Testis (tissue), 3 donors: ENCODE measurements around the gene DPP6. TPM values are rescaled to one million over a fixed set of nuclear protein-coding genes. Genes with fewer than 3 reads are reported as not detected.

Experiments used
- DNase-seq: peaks from one replicate; pipeline ENCODE4 v3.0.0-alpha.2; 2019
- H3K27ac ChIP-seq, 2 donors: fragments of 200-600 bp; sonication (generic); one replicate each; pipeline ENCODE4 v1.5.1; 2019
- H3K27me3 ChIP-seq: fragments of 200-600 bp; sonication (generic); one replicate; pipeline ENCODE4 v1.5.1; 2019
- H3K36me3 ChIP-seq: fragments of 200-600 bp; sonication (generic); one replicate; pipeline ENCODE4 v1.5.1; 2017; ENCODE audit warnings: low read depth; ENCODE audit errors: missing control alignments
- H3K4me1 ChIP-seq: fragments of 200-600 bp; sonication (generic); one replicate; pipeline ENCODE4 v1.5.1; 2019
- H3K4me3 ChIP-seq, 2 donors: fragments of 200-600 bp; sonication (generic); one replicate each; pipeline ENCODE4 v1.5.1; 2017 to 2019
- H3K9me3 ChIP-seq: fragments of 200-600 bp; sonication (generic); one replicate; pipeline ENCODE4 v1.5.1; 2017
- POLR2A ChIP-seq: fragments of 450-650 bp; IDR thresholded peaks from one replicate; pipeline ENCODE4 v1.6.1; 2017; ENCODE audit warnings: antibody characterized with exemption, mild to moderate bottlenecking, moderate library complexity
- WGBS, 2 donors: methylation state at CpG; one replicate each; pipeline ENCODE4 v1.1.5; 2018; 5-methylcytosine and 5-hydroxymethylcytosine counted together
- intact Hi-C: fragments of 100-400 bp; cut with DNase I; formaldehyde crosslinking; loops from one replicate; pipeline ENCODE4 v1.15.1; 2023; ENCODE audit warnings: low total_unique reads
- polyA plus RNA-seq: library from polyadenylated mRNA; stranded (reverse); fragments of 350-450 nt; fragmentation: Illumina TruSeq; extraction: RNeasy Lipid Tissue Mini Kit (QIAGEN cat#74804); gene quantifications from one replicate; pipeline ENCODE4 v1.2.3, GENCODE V29; 2014; ENCODE audit warnings: low read depth, low replicate concordance; ENCODE audit not compliant: insufficient read depth
- total RNA-seq, 2 donors: library from RNA; depleted of rRNA; stranded (reverse); fragments of >200 nt; gene quantifications; one replicate each; pipeline ENCODE4 v1.2.3, GENCODE V29; 2016
- TF ChIP-seq, protein P1 (sequence below), 3 experiments: fragments of 450-650 bp in 2 of 3; fragments of 200-600 bp in 1 of 3; sonication (generic) in 1 of 3; IDR thresholded peaks; one replicate each; pipeline ENCODE4 v1.5.1; 2016 to 2019; ENCODE audit warnings: antibody characterized with exemption in 3 of 3, mild to moderate bottlenecking in 2 of 3, moderate library complexity in 1 of 3

Gene DPP6
- total and polyA plus RNA-seq, 3 donors from 2014 or later = 26.0 to 78.3 (median 52.8) TPM

DNA sequence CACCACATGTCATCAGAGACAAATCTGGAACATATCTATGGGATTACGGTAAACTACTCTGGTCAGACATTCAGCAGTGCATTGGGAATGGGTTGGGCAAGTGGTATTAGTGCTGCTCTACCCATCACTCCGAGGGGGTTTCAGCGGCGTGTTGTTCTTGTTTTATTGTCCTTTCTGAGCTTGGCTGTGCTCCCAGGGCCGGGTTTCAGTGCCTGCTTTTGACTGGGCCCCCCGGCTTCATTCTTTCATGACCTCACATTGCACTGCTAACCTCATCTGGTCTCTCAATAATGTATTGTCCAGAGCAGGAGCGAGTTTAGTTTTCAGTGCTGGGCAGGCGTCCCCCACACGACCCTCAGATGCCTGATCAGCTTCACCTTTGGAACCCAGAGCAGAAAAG, 586.1 kb downstream of the DPP6 start:
- 62 to 69% methylated on average over 9 of the region's 9 CpGs for WGBS, 2 donors

DNA sequence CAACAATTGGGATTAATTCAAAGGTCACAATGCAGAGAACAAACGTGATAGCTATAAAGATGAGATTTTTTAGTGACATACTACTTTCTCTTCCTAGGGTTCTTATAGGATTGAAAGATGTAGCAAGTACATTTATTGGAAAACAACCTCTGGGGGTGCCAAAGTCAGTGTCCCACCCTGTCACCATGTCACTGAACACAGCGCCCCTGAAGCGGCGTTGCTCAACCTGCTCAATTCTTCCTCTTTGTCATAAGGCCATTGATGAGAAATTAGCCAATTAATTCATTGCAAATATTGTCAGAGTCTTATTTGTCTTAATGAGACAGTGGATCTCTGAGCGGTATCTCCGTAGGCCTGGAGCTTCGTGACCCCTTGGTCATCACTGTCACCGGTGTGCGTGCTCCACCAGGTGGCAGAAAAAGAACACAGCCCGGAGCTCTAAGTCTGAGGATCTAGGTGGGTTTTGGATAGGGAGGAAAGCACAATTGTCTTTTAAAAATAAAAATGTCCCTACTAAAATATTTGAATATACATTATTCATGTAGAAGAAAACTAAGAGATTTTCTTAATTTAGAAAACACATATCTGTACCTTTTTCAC, 588.2 kb downstream of the DPP6 start:
- intact Hi-C loops = no loop called here
- no peak overlapping the region for H3K27ac ChIP-seq
- no peak for TF ChIP-seq POLR2A
- TF ChIP-seq, protein P1, sequence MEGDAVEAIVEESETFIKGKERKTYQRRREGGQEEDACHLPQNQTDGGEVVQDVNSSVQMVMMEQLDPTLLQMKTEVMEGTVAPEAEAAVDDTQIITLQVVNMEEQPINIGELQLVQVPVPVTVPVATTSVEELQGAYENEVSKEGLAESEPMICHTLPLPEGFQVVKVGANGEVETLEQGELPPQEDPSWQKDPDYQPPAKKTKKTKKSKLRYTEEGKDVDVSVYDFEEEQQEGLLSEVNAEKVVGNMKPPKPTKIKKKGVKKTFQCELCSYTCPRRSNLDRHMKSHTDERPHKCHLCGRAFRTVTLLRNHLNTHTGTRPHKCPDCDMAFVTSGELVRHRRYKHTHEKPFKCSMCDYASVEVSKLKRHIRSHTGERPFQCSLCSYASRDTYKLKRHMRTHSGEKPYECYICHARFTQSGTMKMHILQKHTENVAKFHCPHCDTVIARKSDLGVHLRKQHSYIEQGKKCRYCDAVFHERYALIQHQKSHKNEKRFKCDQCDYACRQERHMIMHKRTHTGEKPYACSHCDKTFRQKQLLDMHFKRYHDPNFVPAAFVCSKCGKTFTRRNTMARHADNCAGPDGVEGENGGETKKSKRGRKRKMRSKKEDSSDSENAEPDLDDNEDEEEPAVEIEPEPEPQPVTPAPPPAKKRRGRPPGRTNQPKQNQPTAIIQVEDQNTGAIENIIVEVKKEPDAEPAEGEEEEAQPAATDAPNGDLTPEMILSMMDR (IDR thresholded peaks at IDR 0.05) = peak; percentile 8 to 27 (median 23)
- DNase-seq = peak; percentile 36
- no peaks in the 10 kb centered on the region for H3K9me3 ChIP-seq
- no peaks in the 10 kb centered on the region for H3K36me3 ChIP-seq
- 56 to 75% methylated on average over 10 of the region's 10 CpGs for WGBS, 2 donors
- no peak overlapping the region for H3K4me3 ChIP-seq
- no peaks in the 10 kb centered on the region for H3K4me1 ChIP-seq
- H3K27me3 ChIP-seq = no peaks in the 10 kb centered on the region

More for the DNA sequence above, 586.1 kb downstream of the DPP6 start:
- intact Hi-C loops = no loop called here
- no peak for DNase-seq
- TF ChIP-seq, protein P1 (IDR thresholded peaks at IDR 0.05) = no peak
- TF ChIP-seq POLR2A = no peak
- no peaks in the 10 kb centered on the region for H3K36me3 ChIP-seq
- no peaks in the 10 kb centered on the region for H3K4me1 ChIP-seq
- no peaks in the 10 kb centered on the region for H3K27me3 ChIP-seq
- no peak overlapping the region for H3K4me3 ChIP-seq
- no peaks in the 10 kb centered on the region for H3K9me3 ChIP-seq
- H3K27ac ChIP-seq = no peak overlapping the region

DNA sequence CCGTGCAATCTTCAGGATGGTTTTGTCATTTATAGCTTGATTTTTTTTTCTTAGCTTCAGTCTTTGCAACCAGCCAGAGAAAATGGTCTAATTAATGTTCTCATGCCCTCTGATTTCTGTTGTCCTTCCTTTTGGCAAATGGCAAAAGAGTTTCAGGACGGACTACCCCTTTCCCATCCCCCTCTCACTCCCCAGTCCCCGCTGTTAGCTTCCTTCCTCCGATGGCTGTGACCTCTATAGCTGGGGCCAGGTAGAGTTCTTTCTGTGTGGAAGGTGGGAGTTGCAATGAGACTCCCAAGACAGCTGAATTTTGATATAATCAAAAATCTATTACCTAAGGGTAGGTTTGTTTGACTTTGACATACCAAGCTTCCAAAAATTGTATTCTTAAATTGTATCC, 588.7 kb downstream of the DPP6 start:
- intact Hi-C loops = no loop called here
- no peak overlapping the region for H3K27ac ChIP-seq
- TF ChIP-seq, protein P1 (IDR thresholded peaks at IDR 0.05) = no peak
- TF ChIP-seq POLR2A = no peak
- H3K36me3 ChIP-seq = no peaks in the 10 kb centered on the region
- WGBS, 2 donors = 61 to 75% methylated on average over 4 of the region's 4 CpGs
- H3K27me3 ChIP-seq = no peaks in the 10 kb centered on the region
- H3K4me1 ChIP-seq = no peaks in the 10 kb centered on the region
- H3K9me3 ChIP-seq = no peaks in the 10 kb centered on the region
- no peak overlapping the region for H3K4me3 ChIP-seq
- DNase-seq = no peak

DNA sequence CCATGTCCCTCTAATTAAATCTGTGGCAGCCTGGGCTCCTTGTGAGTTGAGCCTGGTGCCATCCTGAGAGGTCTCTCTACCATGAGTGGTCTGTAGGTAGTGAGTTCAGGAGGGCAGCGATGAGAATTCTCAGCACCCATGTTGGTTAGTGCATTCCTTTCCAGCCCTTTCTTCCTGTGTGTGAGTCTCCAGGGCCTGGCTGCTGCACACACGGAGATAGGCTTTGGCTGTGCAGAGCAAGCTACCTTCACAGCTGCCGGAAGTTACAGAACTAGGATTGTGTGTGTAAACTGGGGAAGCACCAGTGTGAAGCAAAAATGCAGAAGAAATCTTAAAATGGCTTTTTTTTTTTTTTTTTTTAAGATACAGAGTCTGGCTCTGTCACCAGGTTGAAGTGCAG, 592.2 kb downstream of the DPP6 start:
- TF ChIP-seq, protein P1 (IDR thresholded peaks at IDR 0.05) = no peak
- no peak for TF ChIP-seq POLR2A
- no peaks in the 10 kb centered on the region for H3K27me3 ChIP-seq
- H3K9me3 ChIP-seq = no peaks in the 10 kb centered on the region
- intact Hi-C loops = no loop called here
- no peak overlapping the region for H3K27ac ChIP-seq
- H3K4me3 ChIP-seq = no peak overlapping the region
- DNase-seq = no peak
- H3K4me1 ChIP-seq = no peaks in the 10 kb centered on the region
- 72 to 81% methylated on average over 3 of the region's 3 CpGs for WGBS, 2 donors
- no peaks in the 10 kb centered on the region for H3K36me3 ChIP-seq
